NCI-H526 treated with DMSO at 0.1 percent for 48 hours (cell line): ENCODE results near the gene MYT1.
"Not testable (repeated sequence)": the region's sequence is repeated elsewhere in the genome, so short reads cannot be mapped to it uniquely, and the experiment has no call there.

Source experiments
- DNase-seq: peaks from one replicate; lab custom pipeline; 2025; lab: John Stamatoyannopoulos, UW

MYT1 gene

GRCh38 chr20:64164123-64164836 is at the start of gene MYT1:
MYT1 (plus strand) TSS chr20:64164452; CDS start chr20:64198862, 34,410 bp downstream.
- peak; percentile 97 for DNase-seq

- no peak for DNase-seq
Measured at GRCh38 chr20:64115171-64115911, 48.9 kb upstream of the MYT1 start.

DNA sequence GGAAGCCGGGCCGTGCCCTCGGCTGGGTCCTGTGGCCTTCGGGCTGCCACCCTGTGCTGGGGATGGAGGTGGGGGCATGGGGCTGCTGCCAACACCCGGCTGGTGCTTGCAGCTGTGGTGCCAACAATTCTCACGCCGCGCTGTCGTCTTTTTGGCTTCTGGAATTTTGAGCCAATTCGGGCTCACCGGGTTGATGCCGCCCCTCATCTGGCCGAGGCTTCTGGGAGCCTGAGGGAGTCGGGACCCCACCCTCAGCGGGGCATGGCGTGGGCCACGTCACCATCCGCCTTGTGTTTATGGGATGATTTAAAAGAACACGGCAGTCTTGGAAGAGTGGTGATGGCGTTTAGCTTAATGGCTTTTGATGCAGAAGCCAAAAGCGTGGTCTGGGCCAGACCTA is 48.2 kb upstream of the MYT1 start:
- DNase-seq: no peak

GRCh38 chr20:64116541-64117431 is 47.5 kb upstream of the MYT1 start:
- DNase-seq: no peak

DNA sequence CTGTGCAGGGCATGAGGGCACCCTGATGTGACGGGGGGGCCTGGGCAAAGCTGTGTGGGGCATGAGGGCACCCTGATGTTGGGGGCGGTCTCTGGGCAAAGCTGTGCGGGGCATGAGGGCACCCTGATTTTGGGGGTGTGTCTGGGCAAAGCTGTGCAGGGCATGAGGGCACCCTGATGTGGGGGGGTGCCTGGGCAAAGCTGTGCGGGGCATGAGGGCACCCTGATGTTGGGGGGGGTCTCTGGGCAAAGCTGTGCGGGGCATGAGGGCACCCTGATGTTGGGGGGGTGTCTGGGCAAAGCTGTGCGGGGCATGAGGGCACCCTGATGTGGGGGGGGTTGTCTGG is 46.8 kb upstream of the MYT1 start:
- not testable (repeated sequence) for DNase-seq

DNA sequence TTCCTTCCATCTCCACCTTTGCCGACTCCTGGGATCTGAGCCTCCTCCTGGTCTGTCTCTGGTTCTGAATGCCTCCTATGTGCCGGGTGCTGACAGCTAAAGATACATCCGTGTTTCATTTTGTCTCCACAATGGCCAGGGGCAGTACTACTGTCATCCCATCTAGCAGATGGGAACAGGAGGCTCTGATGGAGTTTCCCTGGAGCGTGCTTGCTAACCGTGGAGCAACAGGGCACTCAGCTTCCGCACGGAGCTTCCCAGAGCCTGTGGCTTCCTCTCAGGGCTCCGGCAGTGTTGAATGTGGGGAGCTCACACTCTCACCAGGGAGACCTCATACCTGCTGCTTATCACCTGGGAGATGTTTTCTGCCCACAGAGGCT is 45.0 kb upstream of the MYT1 start:
- no peak for DNase-seq

- DNase-seq: no peak
Measured at GRCh38 chr20:64119681-64120341, 44.4 kb upstream of the MYT1 start.

- DNase-seq: no peak
Measured at GRCh38 chr20:64121586-64121985, 42.7 kb upstream of the MYT1 start.

DNA sequence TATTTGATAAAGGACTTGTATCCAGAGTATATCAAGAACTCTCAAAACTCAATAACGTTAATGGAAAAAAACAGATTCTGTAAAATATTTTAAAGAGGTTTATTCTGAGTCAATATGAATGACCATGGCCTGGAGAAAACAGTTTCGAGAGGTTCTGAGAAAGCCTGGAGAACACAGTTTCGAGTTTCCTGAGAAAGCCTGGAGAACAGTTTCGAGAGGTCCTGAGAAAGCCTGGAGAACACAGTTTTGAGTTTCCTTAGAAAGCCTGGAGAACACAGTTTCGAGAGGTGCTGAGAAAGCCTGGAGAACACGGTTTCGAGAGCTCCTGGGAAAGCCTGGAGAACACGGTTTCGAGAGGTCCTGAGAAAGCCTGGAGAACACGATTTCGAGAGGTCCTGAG is 41.3 kb upstream of the MYT1 start:
- DNase-seq: not testable (repeated sequence)

- DNase-seq: not testable (repeated sequence)
Measured at GRCh38 chr20:64123517-64123916, 40.7 kb upstream of the MYT1 start.

DNA sequence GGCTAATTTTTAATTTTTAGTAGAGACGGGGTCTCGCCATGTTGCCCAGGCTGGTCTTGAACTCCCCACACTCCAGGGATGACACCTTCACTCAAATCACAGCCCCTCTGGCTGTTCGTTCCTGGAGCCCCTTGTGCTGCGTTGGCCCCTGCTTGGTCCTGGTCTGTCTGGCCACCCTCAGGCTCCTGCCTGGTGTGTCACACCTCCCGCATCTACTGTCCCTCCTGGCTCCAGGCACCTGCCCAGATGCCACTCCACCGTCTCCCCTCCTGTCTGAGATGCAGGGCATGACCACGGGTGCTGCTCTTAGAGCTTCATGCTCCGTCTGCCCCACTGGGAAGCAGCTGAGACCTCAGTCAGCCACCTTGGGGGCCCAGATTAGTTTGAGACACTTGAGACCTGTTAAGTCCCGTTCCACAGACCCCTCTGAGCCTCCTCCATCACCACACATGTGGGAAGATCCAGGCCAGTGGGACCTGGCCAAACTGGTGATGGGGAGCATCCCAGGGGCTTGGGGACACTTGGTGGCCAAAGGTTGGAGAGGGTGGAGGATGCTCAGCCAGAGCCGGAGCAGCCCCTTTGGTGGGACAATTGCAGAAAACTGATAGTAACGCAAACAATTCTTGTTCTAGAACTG is 35.0 kb upstream of the MYT1 start:
- DNase-seq: no peak

- DNase-seq: no peak
Measured at GRCh38 chr20:64130271-64130670, 34.0 kb upstream of the MYT1 start.

GRCh38 chr20:64130876-64131275 is 33.4 kb upstream of the MYT1 start:
- DNase-seq: no peak

DNA sequence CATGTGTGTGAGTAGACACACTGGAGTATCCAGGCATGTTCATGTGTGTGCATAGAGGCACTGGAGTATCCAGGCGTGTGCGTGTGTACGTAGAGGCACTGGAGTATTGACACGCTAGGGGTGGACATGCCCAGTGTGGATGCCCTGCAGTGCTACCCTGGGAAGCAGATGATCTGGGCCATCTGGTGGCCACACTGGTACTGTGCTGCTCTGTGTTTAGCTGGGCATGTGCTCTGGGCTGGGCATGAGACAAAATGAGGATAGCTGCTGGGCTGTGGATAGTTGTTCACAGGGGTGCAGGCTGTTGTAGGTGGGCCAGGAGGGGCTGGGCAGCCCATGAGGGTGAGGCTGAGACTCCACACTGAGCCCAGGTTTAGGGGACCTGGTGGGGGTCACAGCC is 32.8 kb upstream of the MYT1 start:
- no peak for DNase-seq

DNA sequence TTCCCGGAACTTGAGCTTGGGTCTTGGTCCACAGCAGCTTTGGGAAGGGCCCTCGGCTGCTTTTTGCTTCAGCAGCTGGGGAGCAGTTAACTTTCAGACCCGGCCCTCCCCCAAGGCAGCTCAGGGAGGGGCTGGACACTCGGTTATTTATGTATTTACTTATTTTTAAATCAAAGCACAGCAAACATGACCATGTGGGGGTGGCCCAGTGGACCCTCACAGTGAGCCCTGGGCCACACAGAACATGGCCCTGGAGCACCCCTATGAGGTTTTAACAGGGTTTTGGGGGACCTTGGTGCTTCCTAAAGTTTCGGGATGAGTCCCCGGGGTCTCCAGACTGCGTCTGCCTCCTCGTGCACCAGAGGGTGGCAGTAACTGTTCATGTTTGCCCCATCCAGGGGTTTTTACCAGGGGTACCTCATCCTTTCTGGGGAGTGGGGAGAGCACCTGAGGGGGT is 30.3 kb upstream of the MYT1 start:
- DNase-seq: no peak

DNA sequence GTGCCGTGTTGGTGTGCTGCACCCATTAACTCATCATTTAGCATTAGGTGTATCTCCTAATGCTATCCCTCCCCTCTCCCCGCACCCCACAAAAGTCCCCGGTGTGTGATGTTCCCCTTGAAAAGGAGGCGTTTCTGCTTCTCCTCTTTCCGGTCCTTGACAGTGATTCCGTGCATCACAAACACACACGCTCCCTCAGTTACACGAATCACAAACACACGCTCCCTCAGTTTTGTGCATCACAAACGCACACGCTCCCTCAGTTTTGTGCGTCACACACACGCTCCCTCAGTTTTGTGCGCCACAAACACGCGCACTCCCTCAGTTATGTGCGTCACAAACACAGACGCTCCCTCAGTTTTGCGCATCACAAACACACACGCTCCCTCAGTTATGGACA is 29.5 kb upstream of the MYT1 start:
- DNase-seq: not testable (repeated sequence)

DNA sequence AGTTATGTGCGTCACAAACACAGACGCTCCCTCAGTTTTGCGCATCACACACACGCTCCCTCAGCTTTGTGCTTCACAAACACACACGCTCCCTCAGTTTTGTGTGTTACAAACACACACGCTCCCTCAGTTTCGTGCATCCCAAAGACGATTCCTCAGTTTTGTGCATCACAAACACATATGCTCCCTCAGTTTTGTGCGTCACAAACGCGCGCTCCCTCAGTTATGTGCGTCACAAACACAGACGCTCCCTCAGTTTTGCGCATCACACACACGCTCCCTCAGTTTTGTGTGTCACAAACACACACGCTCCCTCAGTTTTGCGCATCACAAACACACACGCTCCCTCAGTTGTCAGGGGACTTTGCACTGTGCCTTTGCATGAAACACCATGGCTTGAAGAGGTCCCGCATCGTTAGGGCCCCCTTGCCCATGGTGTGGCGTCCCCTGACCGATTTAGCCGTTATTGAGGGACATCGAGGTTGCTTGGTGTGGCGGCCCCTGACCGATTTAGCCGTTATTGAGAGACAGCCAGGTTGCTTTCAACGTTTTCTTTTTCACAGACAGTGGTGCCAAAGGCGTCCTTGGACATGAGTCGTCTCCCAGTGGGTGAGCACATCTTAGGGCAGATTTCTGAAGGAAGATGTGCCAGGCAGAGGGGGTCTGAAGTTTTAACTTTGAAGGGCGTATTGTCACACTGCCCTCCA is 28.1 kb upstream of the MYT1 start:
- DNase-seq: no peak

DNA sequence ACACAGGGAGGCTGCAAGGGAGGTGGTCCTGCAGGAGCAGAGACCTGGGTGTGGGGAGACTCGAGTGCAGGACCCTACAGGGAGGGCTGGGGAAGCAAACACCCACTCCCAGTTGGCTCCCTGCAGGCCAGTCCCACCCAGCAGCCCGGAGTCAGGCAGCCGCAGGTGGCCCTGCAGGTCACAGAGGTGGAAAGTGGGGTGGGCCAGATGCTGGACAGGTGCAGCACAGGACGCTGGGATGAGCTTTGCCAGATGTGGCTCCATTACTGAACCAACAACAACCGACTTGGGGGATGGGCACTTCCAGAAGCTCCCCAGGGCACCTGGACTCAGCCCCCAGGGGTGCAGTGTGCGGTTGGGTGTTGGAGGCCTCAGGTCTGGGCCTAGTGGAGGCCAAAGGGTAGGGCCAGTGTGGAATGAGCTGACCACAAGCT is 26.6 kb upstream of the MYT1 start:
- DNase-seq: no peak

DNA sequence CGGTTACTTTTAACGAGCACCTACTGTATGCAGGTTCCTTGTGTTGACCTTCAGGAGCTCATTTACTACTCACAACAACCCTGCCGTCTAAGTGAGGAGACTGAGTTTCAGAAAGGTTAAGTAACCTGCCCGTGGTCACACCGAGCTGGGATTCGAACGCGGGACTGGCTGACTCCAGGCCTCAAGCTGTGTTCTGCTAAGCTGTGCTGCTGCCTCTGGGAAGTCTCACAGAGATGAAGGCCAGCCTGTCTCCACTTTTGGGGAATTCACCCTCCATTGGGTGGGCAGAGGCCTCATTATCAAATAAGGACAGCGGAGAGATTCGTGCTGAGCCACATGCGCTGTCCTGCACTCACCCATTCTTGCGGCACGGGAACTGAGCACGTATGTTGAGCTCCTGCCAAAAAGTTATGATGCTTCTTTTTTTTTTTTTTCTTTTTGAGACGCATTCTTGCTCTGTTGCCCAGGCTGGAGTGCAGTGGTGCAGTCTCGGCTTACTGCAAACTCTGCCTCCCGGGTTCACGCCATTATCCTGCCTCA is 25.9 kb upstream of the MYT1 start:
- DNase-seq: no peak

DNA sequence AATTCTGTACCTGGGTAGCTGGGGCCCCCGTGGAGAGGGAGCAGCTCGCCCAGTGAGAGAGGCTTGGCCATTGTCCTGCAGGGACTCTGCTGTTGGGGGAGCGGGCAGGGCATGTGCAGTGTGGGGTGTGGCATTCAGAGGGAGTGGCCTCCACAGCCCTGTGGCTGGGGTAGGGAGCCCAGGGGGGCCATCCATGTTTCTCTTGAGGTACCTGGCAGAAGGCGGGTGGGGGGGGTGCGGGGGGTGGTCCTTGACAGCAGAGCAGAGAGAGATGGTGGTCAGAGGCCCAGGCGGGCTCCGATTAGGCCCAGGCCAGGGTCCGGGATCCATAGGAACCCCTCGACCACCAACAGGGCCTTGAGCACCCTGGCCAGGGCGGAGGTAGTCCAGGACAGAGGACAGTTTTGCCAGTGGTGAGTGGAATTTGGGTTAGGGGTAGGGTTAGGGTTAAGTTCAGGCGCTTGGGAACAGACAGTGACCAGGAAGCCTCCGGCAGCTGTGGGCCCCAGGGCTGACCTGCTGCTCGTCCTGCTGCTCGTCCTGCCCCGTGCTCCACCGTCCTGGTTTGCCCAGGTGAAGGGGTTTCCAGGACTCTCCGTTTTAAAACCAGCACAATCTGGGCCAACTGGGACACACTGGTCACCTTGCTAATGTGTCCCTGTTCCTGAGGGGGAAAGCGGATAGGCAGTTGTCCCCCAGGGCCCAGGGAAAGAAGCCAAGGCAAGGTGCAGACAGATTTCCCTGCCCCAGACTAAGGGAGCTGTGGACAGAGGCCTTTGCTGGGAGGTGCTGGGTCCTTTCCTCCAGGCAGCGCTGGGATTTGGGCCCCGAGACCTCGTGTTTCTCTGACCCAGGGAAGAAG is 24.8 kb upstream of the MYT1 start:
- no peak for DNase-seq
